ENCODE data around the gene FCHO2. TPM values are rescaled to one million over a fixed set of nuclear protein-coding genes. Genes with fewer than 3 reads are reported as not detected.

FCHO2 gene
- total and polyA plus RNA-seq, 2 of the 4 experiments (the other 2 are of a cell fraction), result 6.1 to 23.5 TPM

DNA sequence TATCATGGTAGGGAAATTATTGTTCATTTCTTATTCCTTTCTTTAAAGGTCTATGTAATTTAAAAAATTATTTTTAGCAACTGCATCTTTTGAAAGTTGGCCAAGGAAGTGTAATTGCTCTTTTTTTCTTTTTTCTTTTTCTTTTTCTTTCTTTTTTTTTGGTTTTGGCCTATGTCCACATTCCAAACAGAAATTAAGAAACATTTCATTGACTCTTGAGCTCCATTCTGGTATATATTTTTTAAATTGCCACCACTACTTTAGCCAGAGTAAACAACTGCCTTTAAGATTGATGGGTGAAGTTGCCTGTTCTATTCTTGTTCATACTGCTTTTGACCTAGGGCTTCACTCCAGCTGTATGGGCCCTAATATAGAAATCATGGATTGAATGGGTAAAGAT lies 88.7 kb downstream of the FCHO2 start:
- Histone ChIP-seq H4K91ac (ENCODE audit: insufficient read depth, low read depth, low read length) (no peak overlapping the region), H3K36me3 (ENCODE audit: control insufficient read depth, insufficient read depth, low read length) (peaks cover 4% of the 10 kb centered on the region), H3K4me2 (ENCODE audit: low read depth, low read length) (no peak overlapping the region), H2BK20ac (ENCODE audit: low read depth, low read length) (no peak overlapping the region), H4K20me1 (ENCODE audit: insufficient read depth, low read length) (no peaks in the 10 kb centered on the region), H2AFZ (replicated peaks; ENCODE audit: low read length, poor library complexity) (no peak overlapping the region), H3K56ac (ENCODE audit: extremely low read depth, insufficient read depth, low read length) (no peak overlapping the region), H3K14ac (replicated peaks; ENCODE audit: low read depth, low read length) (no peak overlapping the region), H3K4me1 (ENCODE audit: control insufficient read depth, insufficient read depth, low read length) (no peaks in the 10 kb centered on the region), H4K8ac (ENCODE audit: low read depth in 2 of 2, low read length in 2 of 2) (no peak overlapping the region), H3K18ac (ENCODE audit: low read depth, low read length) (no peak overlapping the region), H3K4me3 (ENCODE audit: insufficient read depth, low read depth, low read length) (no peak overlapping the region), H3K23ac (ENCODE audit: low read depth, low read length) (no peak overlapping the region), H4K5ac (ENCODE audit: low read depth, low read length) (no peak overlapping the region), H2BK5ac (ENCODE audit: low read depth, low read length, poor library complexity, severe bottlenecking) (no peak overlapping the region), H3K27ac (ENCODE audit: insufficient read depth, low read length) (no peak overlapping the region), H2AK9ac (replicated peaks; ENCODE audit: low read depth, low read length, poor library complexity) (no peak overlapping the region), H3K27me3 (ENCODE audit: control insufficient read depth, insufficient read depth, low read length) (no peaks in the 10 kb centered on the region), H3K4ac (ENCODE audit: low read depth, low read length) (no peak overlapping the region), H2AK5ac (ENCODE audit: low read depth, low read length) (no peak overlapping the region), H3K79me1 (ENCODE audit: low read depth in 1 of 2, low read length in 2 of 2) (peaks cover 3 to 11% of the 10 kb centered on the region in 2 experiments; a peak in 2 of 4 replicates), H3K9me1 (ENCODE audit: insufficient read depth, low read length) (0 out of 2 replicates have a peak, but pooled peaks cover 6% of the 10 kb centered on the region), H3K9ac (ENCODE audit: low read depth, low read length) (no peak overlapping the region), H3K9me3 (ENCODE audit: control insufficient read depth, insufficient read depth, low read length) (no peaks in the 10 kb centered on the region), H2BK15ac (ENCODE audit: low read depth, low read length) (no peak overlapping the region), H2BK120ac (ENCODE audit: low read depth, low read length) (no peak overlapping the region)
- in situ Hi-C loops (cut with MboI; ENCODE audit: low sequenced_read_pairs), result no loop called here
- BruUV-seq (replicated peaks), result no TSS peak
- ATAC-seq (ENCODE audit: low read depth) (no peak), DNase-seq (no peak)
- TF ChIP-seq MAZ (IDR thresholded peaks at IDR 0.05; ENCODE audit: borderline replicate concordance, low read depth, low read length) (no peak), CEBPB (IDR thresholded peaks at IDR 0.05; ENCODE audit: low read depth, low read length) (no peak), RCOR1 (IDR thresholded peaks at IDR 0.05; ENCODE audit: insufficient replicate concordance, low read length) (no peak), CHD1 (IDR thresholded peaks at IDR 0.05; ENCODE audit: low read depth, low read length) (no peak), RAD21 (IDR thresholded peaks at IDR 0.05; ENCODE audit: low read length) (no peak), FOS (IDR thresholded peaks at IDR 0.05; ENCODE audit: low read depth, low read length) (no peak), RFX5 (IDR thresholded peaks at IDR 0.05; ENCODE audit: low read depth, low read length) (no peak), SMC3 (IDR thresholded peaks at IDR 0.05; ENCODE audit: low read depth, low read length) (no peak)
- TF ChIP-seq, protein P1, sequence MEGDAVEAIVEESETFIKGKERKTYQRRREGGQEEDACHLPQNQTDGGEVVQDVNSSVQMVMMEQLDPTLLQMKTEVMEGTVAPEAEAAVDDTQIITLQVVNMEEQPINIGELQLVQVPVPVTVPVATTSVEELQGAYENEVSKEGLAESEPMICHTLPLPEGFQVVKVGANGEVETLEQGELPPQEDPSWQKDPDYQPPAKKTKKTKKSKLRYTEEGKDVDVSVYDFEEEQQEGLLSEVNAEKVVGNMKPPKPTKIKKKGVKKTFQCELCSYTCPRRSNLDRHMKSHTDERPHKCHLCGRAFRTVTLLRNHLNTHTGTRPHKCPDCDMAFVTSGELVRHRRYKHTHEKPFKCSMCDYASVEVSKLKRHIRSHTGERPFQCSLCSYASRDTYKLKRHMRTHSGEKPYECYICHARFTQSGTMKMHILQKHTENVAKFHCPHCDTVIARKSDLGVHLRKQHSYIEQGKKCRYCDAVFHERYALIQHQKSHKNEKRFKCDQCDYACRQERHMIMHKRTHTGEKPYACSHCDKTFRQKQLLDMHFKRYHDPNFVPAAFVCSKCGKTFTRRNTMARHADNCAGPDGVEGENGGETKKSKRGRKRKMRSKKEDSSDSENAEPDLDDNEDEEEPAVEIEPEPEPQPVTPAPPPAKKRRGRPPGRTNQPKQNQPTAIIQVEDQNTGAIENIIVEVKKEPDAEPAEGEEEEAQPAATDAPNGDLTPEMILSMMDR (conservative IDR thresholded peaks at IDR 0.05; ENCODE audit: low read depth, low read length), result no peak
- TF ChIP-seq, protein P2, sequence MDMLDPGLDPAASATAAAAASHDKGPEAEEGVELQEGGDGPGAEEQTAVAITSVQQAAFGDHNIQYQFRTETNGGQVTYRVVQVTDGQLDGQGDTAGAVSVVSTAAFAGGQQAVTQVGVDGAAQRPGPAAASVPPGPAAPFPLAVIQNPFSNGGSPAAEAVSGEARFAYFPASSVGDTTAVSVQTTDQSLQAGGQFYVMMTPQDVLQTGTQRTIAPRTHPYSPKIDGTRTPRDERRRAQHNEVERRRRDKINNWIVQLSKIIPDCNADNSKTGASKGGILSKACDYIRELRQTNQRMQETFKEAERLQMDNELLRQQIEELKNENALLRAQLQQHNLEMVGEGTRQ (IDR thresholded peaks at IDR 0.05; ENCODE audit: low read depth, low read length), result no peak
- intact Hi-C loops (cut with micrococcal nuclease), result no loop called here
- CTCF ChIA-PET, result no interaction called here
- dilution Hi-C loops (cut with HindIII; ENCODE audit: low sequenced_read_pairs, unreplicated experiment), result no loop called here
- POLR2A ChIA-PET (ENCODE audit: unreplicated experiment), result no interaction called here

Measured in IMR-90 (cell line).